ENCODE measurements around the gene OR5T1.

OR5T1 gene

DNA sequence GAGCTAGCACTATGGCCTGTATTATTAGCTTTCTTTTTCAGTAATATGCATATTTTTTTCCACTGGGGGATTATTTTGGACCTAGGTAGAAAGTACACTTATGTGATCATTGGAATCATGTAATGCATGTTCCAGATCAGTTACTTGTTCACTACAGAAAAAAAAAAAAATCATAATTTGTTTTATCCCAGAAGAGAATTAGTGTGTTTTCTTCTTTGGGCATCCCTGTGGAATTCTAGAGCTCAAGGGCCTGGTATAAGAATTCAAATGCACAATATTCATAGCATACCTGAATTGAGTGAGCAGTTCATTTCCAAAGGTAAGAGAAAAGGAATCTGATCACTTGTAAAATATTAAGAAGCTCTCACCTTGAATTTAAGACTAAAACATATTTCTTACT, at the start of gene OR5T1:
Gene OR5T1 (plus strand): TSS at position 301 of the 400 bp plus-strand sequence. CDS start 1,485 bp downstream, outside the sequence.
- no peaks in the 10 kb centered on the region for H3K9me3 ChIP-seq (ENCODE audit: control insufficient read depth, insufficient read depth, low read depth, low read length)
- no peaks in the 10 kb centered on the region for H3K36me3 ChIP-seq (ENCODE audit: control insufficient read depth, insufficient read depth, low read length)
- no peak within 1 kb of the TSS for H3K27ac ChIP-seq (ENCODE audit: low read depth, low read length)
- no peak within 1 kb of the TSS for H3K4me3 ChIP-seq (ENCODE audit: low read depth, low read length)
- no peaks in the 10 kb centered on the region for H3K4me1 ChIP-seq (ENCODE audit: control insufficient read depth, insufficient read depth, low read length)
- H3K27me3 ChIP-seq (ENCODE audit: control insufficient read depth, insufficient read depth, low read length), result no peaks in the 10 kb centered on the region
- no peak within 1 kb of the TSS for H3K9ac ChIP-seq (ENCODE audit: low read length)

DNA sequence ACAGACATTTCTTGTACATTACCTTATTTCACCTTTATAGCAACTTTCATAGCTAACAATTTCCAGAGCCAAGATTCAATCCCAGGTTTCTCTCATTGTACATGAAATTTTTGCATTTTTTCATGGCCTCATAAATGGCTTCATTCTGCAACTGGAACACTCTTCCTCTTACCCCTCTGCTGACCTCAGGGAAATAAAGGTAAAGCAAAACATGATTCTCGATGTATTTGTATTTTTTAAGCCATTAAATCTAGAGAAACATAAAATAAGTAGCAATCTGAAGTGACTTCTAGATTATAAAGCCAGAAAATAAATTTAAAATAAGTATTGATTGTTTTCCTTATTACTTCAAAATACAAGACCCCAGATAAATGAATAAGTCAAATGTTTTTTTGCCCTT, 39.8 kb upstream of the OR5T1 start, which contains the start of gene OR5T2:
Gene OR5T2 (minus strand): TSS at position 101 of the 400 bp plus-strand sequence. CDS start 1,193 bp downstream, outside the sequence.
- 0 out of 2 replicates have a peak, but pooled peaks cover 2% of the 10 kb centered on the region for H3K9me3 ChIP-seq (ENCODE audit: control insufficient read depth, insufficient read depth, low read depth, low read length)
- H3K27me3 ChIP-seq (ENCODE audit: control insufficient read depth, insufficient read depth, low read length), result no peaks in the 10 kb centered on the region
- no peak within 1 kb of the TSS for H3K27ac ChIP-seq (ENCODE audit: low read depth, low read length)
- no peak within 1 kb of the TSS for H3K9ac ChIP-seq (ENCODE audit: low read length)
- no peak within 1 kb of the TSS for H3K4me3 ChIP-seq (ENCODE audit: low read depth, low read length)
- no peaks in the 10 kb centered on the region for H3K4me1 ChIP-seq (ENCODE audit: control insufficient read depth, insufficient read depth, low read length)
- H3K36me3 ChIP-seq (ENCODE audit: control insufficient read depth, insufficient read depth, low read length), result no peaks in the 10 kb centered on the region

- Histone ChIP-seq H3K36me3 (ENCODE audit: control insufficient read depth, insufficient read depth, low read length) (no peaks in the 10 kb centered on the region), H3K9ac (ENCODE audit: low read length) (no peak within 1 kb of the TSS), H3K27me3 (ENCODE audit: control insufficient read depth, insufficient read depth, low read length) (no peaks in the 10 kb centered on the region), H3K4me3 (ENCODE audit: low read depth, low read length) (no peak within 1 kb of the TSS), H3K9me3 (ENCODE audit: control insufficient read depth, insufficient read depth, low read depth, low read length) (no peaks in the 10 kb centered on the region), H3K27ac (ENCODE audit: low read depth, low read length) (no peak within 1 kb of the TSS), H3K4me1 (ENCODE audit: control insufficient read depth, insufficient read depth, low read length) (no peaks in the 10 kb centered on the region)
Observed at GRCh38 chr11:56251954-56252353, 22.0 kb upstream of the OR5T1 start, which contains the start of gene OR5T3. OR5T3 (plus strand) TSS chr11:56252254; CDS start chr11:56252254, 0 bp downstream.

- no peaks in the 10 kb centered on the region for H3K27me3 ChIP-seq (ENCODE audit: control insufficient read depth, insufficient read depth, low read length)
- no peaks in the 10 kb centered on the region for H3K36me3 ChIP-seq (ENCODE audit: control insufficient read depth, insufficient read depth, low read length)
- 0 out of 2 replicates have a peak, but pooled peaks cover 3% of the 10 kb centered on the region for H3K9me3 ChIP-seq (ENCODE audit: control insufficient read depth, insufficient read depth, low read depth, low read length)
- no peak overlapping the region for H3K9ac ChIP-seq (ENCODE audit: low read length)
- no peak overlapping the region for H3K4me3 ChIP-seq (ENCODE audit: low read depth, low read length)
- no peaks in the 10 kb centered on the region for H3K4me1 ChIP-seq (ENCODE audit: control insufficient read depth, insufficient read depth, low read length)
- H3K27ac ChIP-seq (ENCODE audit: low read depth, low read length), result no peak overlapping the region
Observed at GRCh38 chr11:56271092-56271491, 2.9 kb upstream of the OR5T1 start.

DNA sequence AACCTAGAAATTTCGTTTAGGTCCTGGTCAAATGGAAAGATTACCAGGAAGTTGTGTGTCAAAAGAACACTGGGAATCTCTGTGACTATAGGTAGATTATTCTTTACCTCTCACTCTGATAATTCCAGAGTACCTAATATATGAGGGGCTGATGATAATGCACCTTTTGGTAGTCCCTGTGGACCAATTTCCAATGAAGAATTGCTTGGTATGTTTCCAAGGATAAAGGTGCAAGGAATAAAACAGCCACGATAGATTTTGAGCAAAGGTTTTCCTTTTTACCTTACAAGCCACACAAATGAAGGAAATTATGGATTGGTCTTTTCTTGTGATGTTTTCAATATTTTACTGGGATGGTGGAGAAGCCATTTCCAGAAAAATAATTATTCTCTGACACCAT, 18.2 kb downstream of the OR5T1 start, which contains the start of gene OR8H1:
Gene OR8H1 (minus strand): TSS at position 101 of the 400 bp plus-strand sequence. CDS start 1,192 bp downstream, outside the sequence.
- no peak within 1 kb of the TSS for H3K27ac ChIP-seq (ENCODE audit: low read depth, low read length)
- no peaks in the 10 kb centered on the region for H3K9me3 ChIP-seq (ENCODE audit: control insufficient read depth, insufficient read depth, low read depth, low read length)
- no peaks in the 10 kb centered on the region for H3K27me3 ChIP-seq (ENCODE audit: control insufficient read depth, insufficient read depth, low read length)
- H3K4me3 ChIP-seq (ENCODE audit: low read depth, low read length), result no peak within 1 kb of the TSS
- H3K4me1 ChIP-seq (ENCODE audit: control insufficient read depth, insufficient read depth, low read length), result no peaks in the 10 kb centered on the region; the same call in 1 of the 2 replicates
- H3K36me3 ChIP-seq (ENCODE audit: control insufficient read depth, insufficient read depth, low read length), result no peaks in the 10 kb centered on the region
- H3K9ac ChIP-seq (ENCODE audit: low read length), result no peak within 1 kb of the TSS

GRCh38 chr11:56296898-56297297, 22.9 kb downstream of the OR5T1 start:
- no peaks in the 10 kb centered on the region for H3K4me1 ChIP-seq (ENCODE audit: control insufficient read depth, insufficient read depth, low read length)
- no peaks in the 10 kb centered on the region for H3K9me3 ChIP-seq (ENCODE audit: control insufficient read depth, insufficient read depth, low read depth, low read length)

DNA sequence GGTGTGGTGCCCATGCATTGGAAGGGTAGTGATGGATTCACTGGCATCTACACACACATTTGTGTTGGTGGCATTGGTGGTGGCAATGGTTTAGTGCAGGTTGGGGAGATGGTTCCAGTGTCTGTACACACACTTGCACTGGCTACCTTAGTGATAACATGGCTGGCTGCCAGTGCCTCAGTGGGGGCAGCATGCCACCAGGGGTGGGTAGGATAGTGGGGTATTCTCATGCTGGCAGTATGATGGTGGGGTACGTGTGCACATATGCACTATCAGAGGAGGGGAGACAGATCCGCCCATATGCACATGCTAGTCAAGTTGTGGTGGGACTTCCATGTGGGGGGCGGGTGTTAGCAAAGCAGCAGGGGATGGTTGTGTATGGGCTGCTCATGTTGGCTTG, 33.9 kb downstream of the OR5T1 start:
- Histone ChIP-seq H3K36me3 (ENCODE audit: control insufficient read depth, insufficient read depth, low read length) (no peaks in the 10 kb centered on the region), H3K9me3 (ENCODE audit: control insufficient read depth, insufficient read depth, low read depth, low read length) (peaks cover 5% of the 10 kb centered on the region; the same call in 1 of the 2 replicates), H3K9ac (ENCODE audit: low read length) (no peak overlapping the region), H3K4me1 (ENCODE audit: control insufficient read depth, insufficient read depth, low read length) (no peaks in the 10 kb centered on the region), H3K27me3 (ENCODE audit: control insufficient read depth, insufficient read depth, low read length) (no peaks in the 10 kb centered on the region), H3K27ac (ENCODE audit: low read depth, low read length) (no peak overlapping the region), H3K4me3 (ENCODE audit: low read depth, low read length) (no peak overlapping the region)

More at GRCh38 chr11:56296898-56297297, 22.9 kb downstream of the OR5T1 start:
- Histone ChIP-seq H3K27me3 (ENCODE audit: control insufficient read depth, insufficient read depth, low read length) (no peaks in the 10 kb centered on the region), H3K36me3 (ENCODE audit: control insufficient read depth, insufficient read depth, low read length) (no peaks in the 10 kb centered on the region), H3K9ac (ENCODE audit: low read length) (no peak overlapping the region), H3K27ac (ENCODE audit: low read depth, low read length) (no peak overlapping the region), H3K4me3 (ENCODE audit: low read depth, low read length) (no peak overlapping the region)

DNA sequence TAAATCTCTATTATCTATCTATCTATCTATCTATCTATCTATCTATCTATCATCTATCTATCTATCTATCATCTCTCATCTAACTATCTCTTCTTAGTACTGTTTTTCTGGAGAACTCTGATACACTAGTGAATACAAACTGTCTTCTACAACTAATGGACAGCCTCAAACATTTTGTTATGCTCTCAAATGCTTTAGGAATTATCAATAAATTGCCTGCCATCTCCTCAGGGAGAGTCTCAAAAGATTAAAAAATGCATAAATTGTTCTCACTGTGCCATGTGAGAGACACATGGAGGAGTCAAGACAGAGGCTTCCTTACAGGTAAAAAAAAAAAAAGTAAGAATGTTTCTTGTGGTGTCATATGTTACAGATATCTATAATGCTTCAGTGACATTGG, 40.9 kb downstream of the OR5T1 start, which contains the start of gene OR8K3:
Gene OR8K3 (plus strand): TSS at position 301 of the 400 bp plus-strand sequence. CDS start 3,163 bp downstream, outside the sequence.
- H3K9ac ChIP-seq (ENCODE audit: low read length), result no peak within 1 kb of the TSS
- H3K4me1 ChIP-seq (ENCODE audit: control insufficient read depth, insufficient read depth, low read length), result no peaks in the 10 kb centered on the region
- H3K9me3 ChIP-seq (ENCODE audit: control insufficient read depth, insufficient read depth, low read depth, low read length), result no peaks in the 10 kb centered on the region
- H3K27ac ChIP-seq (ENCODE audit: low read depth, low read length), result no peak within 1 kb of the TSS
- H3K27me3 ChIP-seq (ENCODE audit: control insufficient read depth, insufficient read depth, low read length), result no peaks in the 10 kb centered on the region
- no peaks in the 10 kb centered on the region for H3K36me3 ChIP-seq (ENCODE audit: control insufficient read depth, insufficient read depth, low read length)
- H3K4me3 ChIP-seq (ENCODE audit: low read depth, low read length), result no peak within 1 kb of the TSS
